GM10266 (cell line): ENCODE results near the gene IL12RB2.

Experiments
- DNase-seq: peaks from one replicate; pipeline ENCODE4 v3.0.0; 2012; ENCODE audit errors: extremely low spot score
- TF ChIP-seq, protein P1 (sequence below): IDR thresholded peaks from 2 replicates; pipeline ENCODE4 v1.5.1; 2012; ENCODE audit warnings: mild to moderate bottlenecking, low read depth; ENCODE audit not compliant: control insufficient read depth, insufficient read depth; ENCODE audit errors: missing control alignments

Gene IL12RB2

DNA sequence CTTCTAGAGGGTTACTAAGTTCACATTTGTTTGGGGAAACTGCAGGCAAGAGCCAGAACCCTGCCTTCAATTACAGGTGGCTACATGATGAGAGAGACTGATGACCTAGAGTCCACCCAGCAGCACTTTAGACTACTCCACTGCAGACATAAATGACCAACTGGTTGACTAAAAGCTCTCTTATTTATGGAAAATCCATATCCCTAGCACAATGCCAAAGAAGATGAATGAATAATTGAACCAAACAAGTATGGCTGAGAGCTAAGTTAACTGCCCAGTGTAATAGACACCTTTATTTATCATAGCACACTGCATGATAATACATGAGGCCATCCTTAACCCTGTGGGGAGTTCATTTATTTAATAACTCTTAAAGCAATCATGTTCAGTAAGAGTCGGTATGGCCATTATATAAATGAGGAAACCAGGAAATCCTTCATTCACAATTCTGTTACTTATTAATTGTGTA is 60.4 kb downstream of the IL12RB2 start:
- TF ChIP-seq, protein P1, sequence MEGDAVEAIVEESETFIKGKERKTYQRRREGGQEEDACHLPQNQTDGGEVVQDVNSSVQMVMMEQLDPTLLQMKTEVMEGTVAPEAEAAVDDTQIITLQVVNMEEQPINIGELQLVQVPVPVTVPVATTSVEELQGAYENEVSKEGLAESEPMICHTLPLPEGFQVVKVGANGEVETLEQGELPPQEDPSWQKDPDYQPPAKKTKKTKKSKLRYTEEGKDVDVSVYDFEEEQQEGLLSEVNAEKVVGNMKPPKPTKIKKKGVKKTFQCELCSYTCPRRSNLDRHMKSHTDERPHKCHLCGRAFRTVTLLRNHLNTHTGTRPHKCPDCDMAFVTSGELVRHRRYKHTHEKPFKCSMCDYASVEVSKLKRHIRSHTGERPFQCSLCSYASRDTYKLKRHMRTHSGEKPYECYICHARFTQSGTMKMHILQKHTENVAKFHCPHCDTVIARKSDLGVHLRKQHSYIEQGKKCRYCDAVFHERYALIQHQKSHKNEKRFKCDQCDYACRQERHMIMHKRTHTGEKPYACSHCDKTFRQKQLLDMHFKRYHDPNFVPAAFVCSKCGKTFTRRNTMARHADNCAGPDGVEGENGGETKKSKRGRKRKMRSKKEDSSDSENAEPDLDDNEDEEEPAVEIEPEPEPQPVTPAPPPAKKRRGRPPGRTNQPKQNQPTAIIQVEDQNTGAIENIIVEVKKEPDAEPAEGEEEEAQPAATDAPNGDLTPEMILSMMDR: no peak
- DNase-seq: no peak

DNA sequence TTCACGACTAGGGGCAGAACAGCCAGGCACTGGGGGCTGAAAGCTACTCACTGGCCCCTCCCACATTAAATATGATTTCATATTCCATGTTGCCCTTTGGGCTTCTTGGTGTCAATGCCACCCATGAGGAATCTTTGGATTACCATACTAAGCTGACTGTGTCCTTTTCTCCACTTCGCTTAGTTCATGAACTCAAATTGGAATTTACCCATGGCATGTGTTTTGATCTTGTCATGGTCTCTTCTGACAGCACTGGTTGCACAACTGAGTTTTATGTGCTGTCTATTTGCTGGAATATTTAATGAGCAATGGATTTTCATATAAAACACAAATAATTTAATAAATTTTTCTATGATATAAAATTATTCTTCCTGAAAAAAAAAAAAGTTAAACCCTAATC is 63.4 kb downstream of the IL12RB2 start:
- TF ChIP-seq, protein P1: no peak
- DNase-seq: no peak

DNA sequence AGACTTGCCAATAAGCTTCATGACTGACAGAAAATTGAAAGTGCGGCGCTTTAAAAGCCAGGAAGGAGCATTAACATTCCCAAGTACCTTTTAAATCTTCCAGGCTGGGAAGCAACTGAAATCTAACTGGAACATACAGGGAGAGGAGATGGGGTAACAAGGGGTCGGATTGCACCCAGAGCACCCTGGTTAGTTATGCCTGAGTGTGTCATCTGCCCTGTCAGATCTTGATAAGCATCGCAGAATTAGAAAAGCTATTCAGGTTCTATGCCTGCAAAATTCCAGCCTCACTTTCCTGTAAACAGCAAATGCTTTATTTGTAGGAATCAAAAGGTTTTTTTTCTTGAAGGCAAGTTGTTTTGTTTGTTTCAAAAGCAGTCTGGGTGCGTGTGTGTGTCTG is 64.0 kb downstream of the IL12RB2 start:
- TF ChIP-seq, protein P1: no peak
- DNase-seq: no peak

DNA sequence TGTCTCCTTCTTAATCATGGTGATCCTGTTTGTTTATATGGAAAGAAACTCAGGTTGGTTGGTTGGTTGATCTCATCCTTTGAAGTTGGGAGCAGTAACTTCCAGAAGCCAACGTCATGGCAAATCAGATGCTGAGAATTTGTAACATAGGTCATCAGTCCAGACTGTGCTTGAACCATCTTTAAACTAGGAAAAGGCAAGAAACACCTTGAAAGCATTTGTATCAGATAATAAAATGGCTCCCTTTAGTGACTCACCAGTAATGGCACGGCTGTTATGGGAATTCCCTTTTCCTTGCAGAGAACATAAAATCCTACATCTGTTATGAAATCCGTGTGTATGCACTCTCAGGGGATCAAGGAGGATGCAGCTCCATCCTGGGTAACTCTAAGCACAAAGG is 64.5 kb downstream of the IL12RB2 start:
- DNase-seq: no peak
- TF ChIP-seq, protein P1: no peak

DNA sequence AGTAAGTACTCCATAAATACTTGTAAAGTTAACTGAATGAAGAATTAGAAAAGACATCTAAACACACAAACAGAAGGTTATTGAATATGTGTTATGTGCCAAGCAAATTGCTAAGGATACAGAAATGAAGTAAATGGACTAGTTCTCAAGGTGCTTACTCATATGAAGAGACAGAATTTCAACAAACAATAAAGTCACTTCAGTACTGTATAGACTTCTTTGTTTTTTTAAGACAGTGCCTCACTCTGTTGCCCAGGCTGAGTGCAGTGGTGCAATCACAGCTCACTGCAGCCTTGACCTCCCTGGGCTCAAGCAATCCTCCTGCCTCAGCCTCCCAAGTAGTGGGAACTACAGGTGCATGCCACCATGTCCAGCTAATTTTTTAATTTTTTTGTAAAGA is 65.2 kb downstream of the IL12RB2 start:
- DNase-seq: no peak
- TF ChIP-seq, protein P1: no peak

DNA sequence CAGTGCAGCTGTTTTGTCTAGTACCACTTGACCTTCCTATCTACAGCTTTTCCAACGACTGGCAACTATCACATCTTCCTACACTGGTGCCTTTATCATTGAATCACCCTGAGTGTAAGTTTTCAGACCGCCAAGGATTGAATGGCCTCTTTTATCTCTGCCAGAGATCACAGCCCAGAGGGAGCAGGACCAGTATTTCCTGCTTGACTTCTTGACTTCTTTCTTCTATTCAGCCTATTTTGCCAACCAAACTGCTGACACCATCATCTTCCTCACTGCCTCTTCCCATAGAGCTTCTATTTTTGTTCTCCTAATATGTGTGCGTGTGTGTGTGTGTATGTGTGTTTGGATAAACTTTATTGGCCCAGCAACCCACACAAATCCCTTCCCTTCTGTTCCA is 68.7 kb downstream of the IL12RB2 start:
- TF ChIP-seq, protein P1: no peak

DNA sequence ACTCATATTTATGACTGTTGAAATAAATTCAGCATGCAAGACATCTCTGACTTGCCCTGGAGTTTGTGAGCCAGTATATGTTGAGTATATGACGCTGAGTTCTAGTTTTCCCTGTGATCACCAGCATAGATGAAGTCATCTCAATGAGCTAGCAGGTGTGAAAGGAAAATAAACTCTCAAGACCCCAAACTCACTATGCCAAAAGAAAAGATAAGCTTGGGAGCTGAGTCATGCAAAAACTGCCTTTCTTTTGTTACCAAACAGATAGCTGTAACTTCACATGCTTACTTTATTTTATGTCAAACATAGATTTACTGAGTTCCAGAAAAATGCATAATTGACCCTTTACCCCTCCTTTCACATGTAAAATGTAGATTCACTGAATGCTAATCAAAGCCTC is 69.6 kb downstream of the IL12RB2 start:
- no peak for DNase-seq
- TF ChIP-seq, protein P1: no peak

More for the DNA sequence above, 68.7 kb downstream of the IL12RB2 start:
- no peak for DNase-seq

DNA sequence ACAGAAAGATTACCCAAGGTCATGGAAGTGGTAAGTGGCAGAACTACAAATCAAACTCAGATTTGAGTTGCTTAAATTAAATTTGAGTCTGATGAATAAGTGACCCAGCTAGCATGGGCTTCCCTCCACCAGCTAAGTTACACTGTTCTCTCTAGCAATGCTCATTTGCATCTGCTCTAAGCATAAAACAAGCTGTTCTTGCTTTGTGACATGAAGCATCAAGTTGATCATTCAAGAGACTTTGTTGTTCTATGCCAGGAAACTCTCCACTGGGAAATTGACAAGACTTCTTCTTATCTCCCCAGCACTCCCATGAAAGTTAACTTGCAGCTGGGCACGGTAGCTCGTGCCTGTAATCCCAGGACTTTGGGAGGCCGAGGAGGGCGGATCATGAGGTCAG is 73.5 kb downstream of the IL12RB2 start:
- DNase-seq: no peak
- TF ChIP-seq, protein P1: no peak
